Neuronal stem cell (in vitro differentiated cells): ENCODE data around the gene UGT1A10.

Experiments
- DNase-seq: peaks from one replicate; pipeline ENCODE4 v3.0.0-alpha.2; 2013; ENCODE audit warnings: low spot score
- H2AFZ ChIP-seq: one replicate; pipeline ENCODE4 v1.6.1; 2013; ENCODE audit warnings: mild to moderate bottlenecking, low read length, inconsistent platforms
- H2AK5ac ChIP-seq: 2 replicates; pipeline ENCODE4 v1.6.1; 2013; ENCODE audit warnings: low read depth, mild to moderate bottlenecking, inconsistent platforms, low read length, moderate library complexity, mixed read lengths
- H2BK120ac ChIP-seq: 2 replicates; pipeline ENCODE4 v1.6.1; 2013; ENCODE audit warnings: low read depth, mild to moderate bottlenecking, inconsistent platforms, low read length, moderate library complexity, mixed read lengths
- H2BK12ac ChIP-seq: one replicate; pipeline ENCODE4 v1.6.1; 2013; ENCODE audit warnings: low read length, inconsistent platforms
- H2BK15ac ChIP-seq: 2 replicates; pipeline ENCODE4 v1.6.1; 2013; ENCODE audit warnings: mild to moderate bottlenecking, low read length, inconsistent platforms, mixed read lengths
- H2BK5ac ChIP-seq: one replicate; pipeline ENCODE4 v1.6.1; 2013; ENCODE audit warnings: inconsistent platforms, mild to moderate bottlenecking, low read length, moderate library complexity
- H3K14ac ChIP-seq: one replicate; pipeline ENCODE4 v1.6.1; 2013; ENCODE audit warnings: low read length, inconsistent platforms
- H3K18ac ChIP-seq: 2 replicates; pipeline ENCODE4 v1.6.1; 2013; ENCODE audit warnings: low read length, inconsistent platforms
- H3K23ac ChIP-seq: 2 replicates; pipeline ENCODE4 v1.6.1; 2013; ENCODE audit warnings: low read depth, mild to moderate bottlenecking, mixed read lengths, low read length, inconsistent platforms; ENCODE audit not compliant: poor library complexity
- H3K27ac ChIP-seq: replicated peaks from 3 replicates; pipeline ENCODE4 v1.5.1; 2013; ENCODE audit warnings: low read length, inconsistent platforms
- H3K27me3 ChIP-seq, 3 experiments: 2 replicates each; pipeline ENCODE4 v1.6.1; 2013; ENCODE audit warnings: low read length in 3 of 3, mild to moderate bottlenecking in 2 of 3, inconsistent platforms in 1 of 3, low read depth in 1 of 3, mixed read lengths in 1 of 3, moderate library complexity in 1 of 3; ENCODE audit not compliant: control insufficient read depth in 3 of 3, insufficient read depth in 3 of 3
- H3K36me3 ChIP-seq, 2 donors: replicated peaks in 1 of 2; 2 replicates each; pipeline ENCODE4 v1.6.1; 2013; ENCODE audit warnings: low read length in 2 of 2; ENCODE audit not compliant: control insufficient read depth in 2 of 2, insufficient read depth in 2 of 2
- H3K4ac ChIP-seq: 2 replicates; pipeline ENCODE4 v1.6.1; 2013; ENCODE audit warnings: inconsistent platforms, mild to moderate bottlenecking, low read length, moderate library complexity
- H3K4me1 ChIP-seq, 2 donors: 1 replicate in 1 of 2; 2 replicates in 1 of 2; pipeline ENCODE4 v1.6.1; 2013; ENCODE audit warnings: low read length in 2 of 2, low read depth in 1 of 2; ENCODE audit not compliant: control insufficient read depth in 2 of 2, insufficient read depth in 1 of 2
- H3K4me2 ChIP-seq: one replicate; pipeline ENCODE4 v1.6.1; 2013; ENCODE audit warnings: mild to moderate bottlenecking, low read length, inconsistent platforms; ENCODE audit not compliant: insufficient read depth, poor library complexity, severe bottlenecking
- H3K4me3 ChIP-seq, 2 donors: 2 replicates each; pipeline ENCODE4 v1.5.1; 2013; ENCODE audit warnings: low read length in 2 of 2, mild to moderate bottlenecking in 2 of 2, inconsistent platforms in 1 of 2, moderate library complexity in 1 of 2
- H3K79me1 ChIP-seq: one replicate; pipeline ENCODE4 v1.6.1; 2013; ENCODE audit warnings: low read depth, mild to moderate bottlenecking, inconsistent platforms, low read length, moderate library complexity
- H3K9ac ChIP-seq: one replicate; pipeline ENCODE4 v1.6.1; 2013; ENCODE audit warnings: mild to moderate bottlenecking, low read depth, low read length, inconsistent platforms; ENCODE audit not compliant: poor library complexity
- H3K9me3 ChIP-seq, 2 donors: replicated peaks in 1 of 2; 2 replicates each; pipeline versions ENCODE3 to v1.6.1; 2013; ENCODE audit warnings: low read length in 2 of 2, mild to moderate bottlenecking in 2 of 2, inconsistent platforms in 1 of 2, low read depth in 1 of 2, mixed read lengths in 1 of 2, moderate library complexity in 1 of 2; ENCODE audit not compliant: control insufficient read depth in 2 of 2, insufficient read depth in 1 of 2
- H4K8ac ChIP-seq: one replicate; pipeline ENCODE4 v1.6.1; 2013; ENCODE audit warnings: low read depth, mild to moderate bottlenecking, inconsistent platforms, low read length, moderate library complexity
- H4K91ac ChIP-seq: one replicate; pipeline ENCODE4 v1.6.1; 2013; ENCODE audit warnings: low read length, low read depth, mild to moderate bottlenecking, inconsistent platforms; ENCODE audit not compliant: poor library complexity
- WGBS, 2 donors: extraction: QIAGEN DNeasy Blood & Tissue Kit; methylation state at CpG; one replicate each; pipeline ENCODE4 v1.1.7; 2013; ENCODE audit warnings: missing lambda C conversion rate in 2 of 2, mixed read lengths in 1 of 2; ENCODE audit not compliant: insufficient read length in 2 of 2, insufficient replicate concordance in 1 of 2; ENCODE audit errors: extremely low coverage in 2 of 2; 5-methylcytosine and 5-hydroxymethylcytosine counted together

UGT1A10 gene

GRCh38 chr2:233691443-233692433, 55.5 kb downstream of the UGT1A10 start:
- Histone ChIP-seq H3K4me2 (no peak overlapping the region), H4K8ac (no peak overlapping the region), H3K9me3 (no peaks in the 10 kb centered on the region), H2BK12ac (peak overlapping the region; percentile 7), H3K23ac (no peak overlapping the region), H3K4me3 (no peak overlapping the region), H3K27me3 (no peaks in the 10 kb centered on the region), H3K36me3 (no peaks in the 10 kb centered on the region), H3K79me1 (no peaks in the 10 kb centered on the region), H2BK120ac (no peak overlapping the region), H3K4ac (no peak overlapping the region), H4K91ac (no peak overlapping the region), H2AK5ac (no peak overlapping the region), H2AFZ (no peak overlapping the region), H3K14ac (no peak overlapping the region), H3K4me1 (no peaks in the 10 kb centered on the region), H2BK15ac (no peak overlapping the region), H2BK5ac (no peak overlapping the region), H3K18ac (peak overlapping the region; percentile 13), H3K27ac (no peak overlapping the region), H3K9ac (no peak overlapping the region)
- WGBS, 2 donors = no CpG with 5 or more reads among the region's 11 CpGs
- no peak for DNase-seq

- Histone ChIP-seq H3K27ac (no peak within 1 kb of the TSS), H3K9me3 (no peaks in the 10 kb centered on the region), H3K79me1 (no peaks in the 10 kb centered on the region), H3K4me1 (no peaks in the 10 kb centered on the region), H3K14ac (no peak within 1 kb of the TSS), H2BK12ac (no peak within 1 kb of the TSS), H3K4ac (no peak within 1 kb of the TSS), H3K36me3 (no peaks in the 10 kb centered on the region), H3K23ac (no peak within 1 kb of the TSS), H4K8ac (no peak within 1 kb of the TSS), H2AFZ (no peak within 1 kb of the TSS), H3K4me2 (no peak within 1 kb of the TSS), H4K91ac (no peak within 1 kb of the TSS), H3K4me3 (no peak within 1 kb of the TSS), H2BK5ac (no peak within 1 kb of the TSS), H3K27me3 (no peaks in the 10 kb centered on the region), H2BK120ac (no peak within 1 kb of the TSS), H2AK5ac (no peak within 1 kb of the TSS), H3K18ac (peak within 1 kb of the TSS; percentile 16), H2BK15ac (no peak within 1 kb of the TSS), H3K9ac (no peak within 1 kb of the TSS)
- no peak for DNase-seq
- no CpG with 5 or more reads among the region's 4 CpGs for WGBS, 2 donors
Measured at GRCh38 chr2:233692648-233693047, 56.4 kb downstream of the UGT1A10 start, which contains the start of gene UGT1A6. TSS of gene UGT1A6 (plus strand) at chr2:233692890. CDS start at chr2:233693005, 115 bp downstream.

- Histone ChIP-seq H3K4me1 (peaks cover 0 to 3% of the 10 kb centered on the region in 2 donors), H2BK12ac (no peak overlapping the region), H4K91ac (no peak overlapping the region), H3K79me1 (no peaks in the 10 kb centered on the region), H3K9ac (no peak overlapping the region), H2AK5ac (no peak overlapping the region), H3K4me3 (no peak overlapping the region), H3K27ac (no peak overlapping the region), H3K4me2 (no peak overlapping the region), H3K4ac (no peak overlapping the region), H2BK5ac (no peak overlapping the region), H2AFZ (no peak overlapping the region), H3K14ac (no peak overlapping the region), H2BK15ac (no peak overlapping the region), H3K18ac (no peak overlapping the region), H3K27me3 (no peaks in the 10 kb centered on the region), H3K23ac (no peak overlapping the region), H2BK120ac (no peak overlapping the region), H3K9me3 (no peaks in the 10 kb centered on the region), H3K36me3 (no peaks in the 10 kb centered on the region), H4K8ac (no peak overlapping the region)
- no CpG with 5 or more reads among the region's 6 CpGs for WGBS, 2 donors
- DNase-seq = no peak
Measured at GRCh38 chr2:233693963-233694362, 57.7 kb downstream of the UGT1A10 start.

GRCh38 chr2:233698740-233699139, 62.5 kb downstream of the UGT1A10 start:
- no peak overlapping the region for H3K14ac ChIP-seq
- H3K9ac ChIP-seq = no peak overlapping the region
- no peaks in the 10 kb centered on the region for H3K9me3 ChIP-seq
- H2BK12ac ChIP-seq = no peak overlapping the region
- no peak overlapping the region for H4K8ac ChIP-seq
- H3K18ac ChIP-seq = peak overlapping the region; percentile 38
- no peak overlapping the region for H2BK120ac ChIP-seq
- H2AFZ ChIP-seq = no peak overlapping the region
- no peak overlapping the region for H2BK15ac ChIP-seq
- no peaks in the 10 kb centered on the region for H3K27me3 ChIP-seq
- peaks cover 9% of the 10 kb centered on the region in 2 donors for H3K4me1 ChIP-seq
- H3K36me3 ChIP-seq = no peaks in the 10 kb centered on the region
- no peak overlapping the region for H3K4me2 ChIP-seq
- H3K4ac ChIP-seq = peak overlapping the region; percentile 13
- H3K27ac ChIP-seq = no peak overlapping the region
- H3K79me1 ChIP-seq = no peaks in the 10 kb centered on the region
- no CpG with 5 or more reads among the region's 4 CpGs for WGBS, 2 donors
- H4K91ac ChIP-seq = no peak overlapping the region
- H2AK5ac ChIP-seq = no peak overlapping the region
- DNase-seq = no peak
- no peak overlapping the region for H2BK5ac ChIP-seq
- H3K4me3 ChIP-seq = no peak overlapping the region
- no peak overlapping the region for H3K23ac ChIP-seq
